Keratinocyte (primary cell): ENCODE measurements around the gene TEX48.

Experiments used
- EZH2 ChIP-seq: IDR thresholded peaks from one replicate; pipeline ENCODE4 v1.6.1; 2012; ENCODE audit warnings: inconsistent platforms, mild to moderate bottlenecking, low read length, moderate library complexity
- TF ChIP-seq, protein P1 (sequence below), 3 experiments: IDR thresholded peaks in 1 of 3; conservative IDR thresholded peaks in 1 of 3; optimal IDR thresholded peaks in 1 of 3; 2 replicates in 2 of 3; 3 replicates in 1 of 3; pipeline versions ENCODE3 to v1.5.1; 2011; ENCODE audit warnings: low read length in 3 of 3, mild to moderate bottlenecking in 3 of 3, moderate library complexity in 2 of 3, control low read depth in 1 of 3, inconsistent platforms in 1 of 3; ENCODE audit not compliant: insufficient read depth in 2 of 3; ENCODE audit errors: extremely low read depth in 1 of 3

DNA sequence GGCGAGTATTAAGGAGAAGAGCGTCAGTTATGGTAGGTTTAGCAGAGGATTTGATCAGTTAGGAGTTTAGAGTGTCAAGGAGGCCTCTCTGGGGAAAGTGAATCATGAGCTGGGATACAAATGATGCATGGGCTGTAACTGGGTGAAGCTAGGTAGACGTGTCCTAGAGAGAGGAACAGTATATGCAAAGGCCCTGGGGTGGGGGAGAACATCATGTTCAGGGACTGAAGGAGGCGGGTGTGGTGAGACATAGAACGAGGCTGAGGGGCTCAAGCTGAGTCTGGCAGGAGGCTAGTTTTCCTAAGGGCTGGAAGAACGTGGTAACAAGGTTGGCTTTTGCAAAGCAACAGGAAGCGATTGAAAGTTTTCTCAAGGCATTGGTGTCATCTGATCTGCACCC lies 60.4 kb downstream of the TEX48 start:
- TF ChIP-seq, protein P1, sequence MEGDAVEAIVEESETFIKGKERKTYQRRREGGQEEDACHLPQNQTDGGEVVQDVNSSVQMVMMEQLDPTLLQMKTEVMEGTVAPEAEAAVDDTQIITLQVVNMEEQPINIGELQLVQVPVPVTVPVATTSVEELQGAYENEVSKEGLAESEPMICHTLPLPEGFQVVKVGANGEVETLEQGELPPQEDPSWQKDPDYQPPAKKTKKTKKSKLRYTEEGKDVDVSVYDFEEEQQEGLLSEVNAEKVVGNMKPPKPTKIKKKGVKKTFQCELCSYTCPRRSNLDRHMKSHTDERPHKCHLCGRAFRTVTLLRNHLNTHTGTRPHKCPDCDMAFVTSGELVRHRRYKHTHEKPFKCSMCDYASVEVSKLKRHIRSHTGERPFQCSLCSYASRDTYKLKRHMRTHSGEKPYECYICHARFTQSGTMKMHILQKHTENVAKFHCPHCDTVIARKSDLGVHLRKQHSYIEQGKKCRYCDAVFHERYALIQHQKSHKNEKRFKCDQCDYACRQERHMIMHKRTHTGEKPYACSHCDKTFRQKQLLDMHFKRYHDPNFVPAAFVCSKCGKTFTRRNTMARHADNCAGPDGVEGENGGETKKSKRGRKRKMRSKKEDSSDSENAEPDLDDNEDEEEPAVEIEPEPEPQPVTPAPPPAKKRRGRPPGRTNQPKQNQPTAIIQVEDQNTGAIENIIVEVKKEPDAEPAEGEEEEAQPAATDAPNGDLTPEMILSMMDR (optimal IDR thresholded peaks at IDR 0.05 in 1 of 3, IDR thresholded peaks at IDR 0.05 in 1 of 3, conservative IDR thresholded peaks at IDR 0.05 in 1 of 3; ENCODE audit: extremely low read depth in 1 of 3, insufficient read depth in 2 of 3, low read length in 3 of 3), result no peak
- TF ChIP-seq EZH2, result no peak
